A549 (cell line): Measurements from ENCODE around the gene LIN37. TPM values are rescaled to one million over a fixed set of nuclear protein-coding genes. Genes with fewer than 3 reads are reported as not detected.

ENCODE experiments used
- ATAC-seq, 2 experiments: fragments of 200-7000 bp in 1 of 2; fragments of >200 bp in 1 of 2; cut with Nextera tagmentation in 1 of 2; cut with Tn5 transposase in 1 of 2; 3 replicates each; pipeline versions ENCODE4 v1.8.0 to v1.9.1; 2018 to 2020; ENCODE audit warnings: mild to moderate bottlenecking in 1 of 2, moderate library complexity in 1 of 2
- CTCF ChIA-PET: fragments of 300-600 bp; sonication (Branson Sonifier 250); formaldehyde crosslinking; extraction: SDS; loops from one replicate; lab custom pipeline; 2021; ENCODE audit warnings: antibody characterized with exemption, inconsistent platforms; lab: Yijun Ruan, JAX
- POLR2A ChIA-PET: fragments of 350-600 bp; formaldehyde crosslinking; extraction: SDS; loops from one replicate; lab custom pipeline; 2021; ENCODE audit warnings: antibody characterized with exemption, inconsistent platforms; lab: Yijun Ruan, JAX
- DNase-seq, 2 experiments: peaks; one replicate each; pipeline versions ENCODE4 v3.0.0 to v3.0.0-alpha.2; 2011 to 2016; ENCODE audit warnings: low read depth in 1 of 2, low spot score in 1 of 2
- FAIRE-seq: peaks from 2 replicates; lab custom pipeline; 2011; peaks lifted over from hg19 to GRCh38; lab: Jason Lieb, UNC
- H3K27ac ChIP-seq, 2 experiments: fragments of >200 bp; sonication (Bioruptor Twin); formaldehyde crosslinking; 3 replicates each; pipeline ENCODE4 v1.5.1; 2016 to 2017
- H3K4me1 ChIP-seq: fragments of >200 bp; sonication (Bioruptor Twin); formaldehyde crosslinking; 3 replicates; pipeline ENCODE4 v1.6.1; 2016
- H3K4me2 ChIP-seq: fragments of >200 bp; sonication (Bioruptor Twin); formaldehyde crosslinking; 3 replicates; pipeline ENCODE4 v1.6.1; 2016
- H3K4me3 ChIP-seq: fragments of >200 bp; sonication (Bioruptor Twin); formaldehyde crosslinking; 3 replicates; pipeline ENCODE4 v1.5.1; 2016
- H3K9me3 ChIP-seq: fragments of >200 bp; sonication (Bioruptor Twin); formaldehyde crosslinking; 3 replicates; pipeline ENCODE4 v1.6.1; 2016
- BCL3 ChIP-seq: fragments of >200 bp; sonication (Bioruptor Twin); formaldehyde crosslinking; IDR thresholded peaks from 3 replicates; pipeline ENCODE4 v1.6.1; 2016
- CBX2 ChIP-seq: fragments of 200-600 bp; sonication (generic); IDR thresholded peaks from 2 replicates; pipeline ENCODE4 v1.6.1; 2016; ENCODE audit warnings: low read depth, mild to moderate bottlenecking, borderline replicate concordance
- CEBPB ChIP-seq, 2 experiments: fragments of >200 bp in 1 of 2; sonication (Bioruptor Twin) in 1 of 2; formaldehyde crosslinking in 1 of 2; IDR thresholded peaks; 2 replicates each; pipeline ENCODE4 v1.6.1; 2012 to 2016
- CTCF ChIP-seq: fragments of >200 bp; sonication (Bioruptor Twin); formaldehyde crosslinking; IDR thresholded peaks from 3 replicates; pipeline ENCODE4 v1.5.1; 2016
- FOSL2 ChIP-seq, 2 experiments: fragments of 450-650 bp in 1 of 2; fragments of >200 bp in 1 of 2; sonication (Bioruptor Twin) in 1 of 2; formaldehyde crosslinking; IDR thresholded peaks; 2 replicates each; pipeline versions ENCODE4 v1.5.0 to v1.6.1; 2016 to 2020; ENCODE audit warnings: mild to moderate bottlenecking in 1 of 2, moderate library complexity in 1 of 2
- GATA3 ChIP-seq: IDR thresholded peaks from 2 replicates; pipeline ENCODE4 v1.6.1; 2012; ENCODE audit warnings: borderline replicate concordance
- JUN ChIP-seq, 2 experiments: fragments of >200 bp; sonication (Bioruptor Twin); formaldehyde crosslinking; IDR thresholded peaks; 2 replicates in 1 of 2; 3 replicates in 1 of 2; pipeline ENCODE4 v1.6.1; 2016 to 2017
- MAX ChIP-seq: IDR thresholded peaks from 2 replicates; pipeline ENCODE4 v1.6.1; 2012
- MYC ChIP-seq: IDR thresholded peaks from 2 replicates; pipeline ENCODE4 v1.6.1; 2012; ENCODE audit warnings: mild to moderate bottlenecking, inconsistent platforms, low read length, improper control_type of control experiment, borderline replicate concordance
- POLR2A ChIP-seq: IDR thresholded peaks from 2 replicates; pipeline ENCODE4 v1.6.1; 2012; ENCODE audit warnings: mild to moderate bottlenecking, low read length
- POLR2AphosphoS2 ChIP-seq: conservative IDR thresholded peaks from 2 replicates; pipeline ENCODE4 v1.6.1; 2012; ENCODE audit warnings: low read length, improper control_type of control experiment, inconsistent platforms
- RAD21 ChIP-seq, 2 experiments: fragments of >200 bp in 1 of 2; sonication (Bioruptor Twin) in 1 of 2; formaldehyde crosslinking in 1 of 2; IDR thresholded peaks in 1 of 2; conservative IDR thresholded peaks in 1 of 2; 2 replicates in 1 of 2; 3 replicates in 1 of 2; pipeline ENCODE4 v1.6.1; 2012 to 2018; ENCODE audit warnings: inconsistent platforms in 1 of 2
- RARB ChIP-seq: fragments of 250-450 bp; sonication (Bioruptor Pico); IDR thresholded peaks from 2 replicates; pipeline ENCODE4 v1.8.0; 2021; ENCODE audit warnings: mild to moderate bottlenecking, moderate library complexity
- RFX5 ChIP-seq: fragments of 450-650 bp; IDR thresholded peaks from 2 replicates; pipeline ENCODE4 v1.7.1; 2014; ENCODE audit warnings: antibody characterized with exemption, mild to moderate bottlenecking, moderate library complexity
- SMC3 ChIP-seq: fragments of >200 bp; sonication (Bioruptor Twin); formaldehyde crosslinking; IDR thresholded peaks from 3 replicates; pipeline ENCODE4 v1.6.1; 2018; ENCODE audit warnings: inconsistent platforms
- TFCP2L1 ChIP-seq: fragments of 250-450 bp; sonication (Bioruptor Pico); IDR thresholded peaks from 2 replicates; pipeline ENCODE4 v1.5.0; 2021; ENCODE audit warnings: mild to moderate bottlenecking
- TP53 ChIP-seq: fragments of 250-450 bp; sonication (Bioruptor Pico); IDR thresholded peaks from 2 replicates; pipeline ENCODE4 v1.5.0; 2021; ENCODE audit warnings: mild to moderate bottlenecking, moderate library complexity
- ZFP36 ChIP-seq: fragments of 450-650 bp; IDR thresholded peaks from 2 replicates; pipeline ENCODE4 v1.6.1; 2014; ENCODE audit warnings: borderline replicate concordance; ENCODE audit not compliant: partially characterized antibody
- WGBS: methylation state at CpG from one replicate; pipeline ENCODE4 v1.1.6; 2017; ENCODE audit errors: missing lambda C conversion rate; 5-methylcytosine and 5-hydroxymethylcytosine counted together
- polyA plus RNA-seq, 4 experiments: library from polyadenylated mRNA; depleted of rRNA in 3 of 4; stranded (reverse); fragments of >200 nt; fragmentation: RNase III in 1 of 4; extraction: RNeasy Plus Mini Kit Qiagen cat#74134 plus additional on column Dnase treatment in 1 of 4; gene quantifications; 2 replicates in 3 of 4; 3 replicates in 1 of 4; pipeline ENCODE4 v1.2.3, GENCODE V29; 2011 to 2017
- TF ChIP-seq, protein P1 (sequence below): fragments of 250-450 bp; sonication (Bioruptor Pico); IDR thresholded peaks from 2 replicates; pipeline ENCODE4 v1.5.0; 2020; ENCODE audit warnings: low read depth, mild to moderate bottlenecking, moderate library complexity
- TF ChIP-seq, protein P2 (sequence below): IDR thresholded peaks from 2 replicates; pipeline ENCODE4 v1.6.1; 2012; ENCODE audit warnings: low read depth, borderline replicate concordance
- TF ChIP-seq, protein P3 (sequence below): IDR thresholded peaks from 2 replicates; pipeline ENCODE4 v1.6.1; 2012
- TF ChIP-seq, protein P4 (sequence below): fragments of 150-350 bp; IDR thresholded peaks from 2 replicates; pipeline ENCODE4 v1.6.1; 2014; ENCODE audit warnings: low read depth, mild to moderate bottlenecking, low read length

LIN37 gene
- polyA plus RNA-seq, 2 of the 4 experiments (the other 2 are of a cell fraction) = 8.1 to 23.1 TPM

DNA sequence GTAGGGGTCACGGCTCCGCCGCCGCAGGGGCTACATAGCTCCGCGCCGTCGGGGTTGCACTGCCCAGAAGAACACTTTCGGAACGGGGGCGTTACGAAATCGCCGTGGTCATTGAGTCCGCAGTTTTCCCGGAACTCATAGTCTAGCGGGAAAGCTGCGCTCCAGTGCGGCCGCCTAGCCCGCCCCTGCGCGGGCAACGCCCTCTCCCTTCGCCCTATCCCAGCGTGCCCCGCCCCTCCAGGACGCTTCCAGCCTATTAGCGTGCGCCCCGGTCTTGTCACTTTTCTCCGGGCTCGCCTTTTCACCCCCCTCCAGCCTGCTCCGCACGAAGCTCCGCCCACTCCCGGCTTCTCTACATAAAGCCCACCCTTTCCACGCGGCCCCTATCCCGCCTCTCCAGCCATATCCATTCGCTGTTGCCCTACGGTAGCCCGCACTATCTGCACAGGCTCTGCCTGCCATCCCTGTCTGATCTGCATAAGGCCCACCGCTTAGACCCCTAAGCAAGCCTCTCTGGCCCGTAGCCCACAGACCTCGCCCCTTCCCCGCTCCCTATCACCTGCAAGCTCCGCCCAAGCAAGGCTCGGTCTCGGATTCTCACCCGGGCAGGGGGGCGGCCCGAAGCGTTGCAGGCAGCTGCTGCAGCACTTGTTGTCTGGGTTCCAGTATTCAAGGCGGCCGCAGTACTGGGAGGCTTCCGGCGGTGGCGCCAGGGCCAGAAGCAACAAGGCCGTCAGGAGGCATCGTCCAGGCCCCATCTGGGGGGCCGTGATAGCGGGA lies 7.8 kb upstream of the LIN37 start:
- ATAC-seq = peak; percentile 58 to 86
- peak overlapping the region; percentile 89 for H3K4me2 ChIP-seq
- H3K4me1 ChIP-seq = peaks cover 20% of the 10 kb centered on the region
- WGBS = 2% methylated on average over 63 of the region's 63 CpGs
- peak; percentile 76 for FAIRE-seq
- TF ChIP-seq GATA3 (peak; percentile 15; the same call in 1 of the 2 replicates), FOSL2 (IDR thresholded peaks at IDR 0.05) (no peak), FOSL2 (CRISPR knock-in tag; IDR thresholded peaks at IDR 0.05) (no peak), TFCP2L1 (CRISPR knock-in tag) (0 out of 2 replicates have a peak, but pooled peaks have one; percentile 38), POLR2A (peak; percentile 78), BCL3 (peak; percentile 72; the same call in 2 of the 3 replicates), CBX2 (no peak), RAD21 (conservative IDR thresholded peaks at IDR 0.05 in 1 of 2, IDR thresholded peaks at IDR 0.05 in 1 of 2) (peak in 1 of 2 experiments; percentile 3; a peak in 1 of 5 replicates), ZFP36 (peak; percentile 26), RARB (no peak), RFX5 (peak; percentile 80), MYC (0 out of 2 replicates have a peak, but pooled peaks have one; percentile 48), CEBPB (IDR thresholded peaks at IDR 0.05) (peak; percentile 78 to 94; a peak in 3 of 4 replicates), JUN (IDR thresholded peaks at IDR 0.05) (peak in 1 of 2 experiments; percentile 12; a peak in 1 of 5 replicates), MAX (peak; percentile 82), POLR2AphosphoS2 (0 out of 2 replicates have a peak, but pooled peaks have one; percentile 1)
- TF ChIP-seq, protein P1, sequence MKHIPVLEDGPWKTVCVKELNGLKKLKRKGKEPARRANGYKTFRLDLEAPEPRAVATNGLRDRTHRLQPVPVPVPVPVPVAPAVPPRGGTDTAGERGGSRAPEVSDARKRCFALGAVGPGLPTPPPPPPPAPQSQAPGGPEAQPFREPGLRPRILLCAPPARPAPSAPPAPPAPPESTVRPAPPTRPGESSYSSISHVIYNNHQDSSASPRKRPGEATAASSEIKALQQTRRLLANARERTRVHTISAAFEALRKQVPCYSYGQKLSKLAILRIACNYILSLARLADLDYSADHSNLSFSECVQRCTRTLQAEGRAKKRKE (CRISPR knock-in tag) = no peak
- TF ChIP-seq, protein P2, sequence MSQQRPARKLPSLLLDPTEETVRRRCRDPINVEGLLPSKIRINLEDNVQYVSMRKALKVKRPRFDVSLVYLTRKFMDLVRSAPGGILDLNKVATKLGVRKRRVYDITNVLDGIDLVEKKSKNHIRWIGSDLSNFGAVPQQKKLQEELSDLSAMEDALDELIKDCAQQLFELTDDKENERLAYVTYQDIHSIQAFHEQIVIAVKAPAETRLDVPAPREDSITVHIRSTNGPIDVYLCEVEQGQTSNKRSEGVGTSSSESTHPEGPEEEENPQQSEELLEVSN = peak; percentile 63
- TF ChIP-seq, protein P3, sequence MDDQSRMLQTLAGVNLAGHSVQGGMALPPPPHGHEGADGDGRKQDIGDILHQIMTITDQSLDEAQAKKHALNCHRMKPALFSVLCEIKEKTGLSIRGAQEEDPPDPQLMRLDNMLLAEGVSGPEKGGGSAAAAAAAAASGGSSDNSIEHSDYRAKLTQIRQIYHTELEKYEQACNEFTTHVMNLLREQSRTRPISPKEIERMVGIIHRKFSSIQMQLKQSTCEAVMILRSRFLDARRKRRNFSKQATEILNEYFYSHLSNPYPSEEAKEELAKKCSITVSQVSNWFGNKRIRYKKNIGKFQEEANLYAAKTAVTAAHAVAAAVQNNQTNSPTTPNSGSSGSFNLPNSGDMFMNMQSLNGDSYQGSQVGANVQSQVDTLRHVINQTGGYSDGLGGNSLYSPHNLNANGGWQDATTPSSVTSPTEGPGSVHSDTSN = 0 out of 2 replicates have a peak, but pooled peaks have one; percentile 40
- TF ChIP-seq, all 56 proteins: peak for 14
- Histone ChIP-seq H3K9me3 (no peaks in the 10 kb centered on the region), H3K4me3 (peak overlapping the region; percentile 47), H3K27ac (peak overlapping the region; percentile 70 to 84)
- POLR2A ChIA-PET = interaction anchor here (0.5 to 2.0 kb wide), 20 partner anchors 8 to 273 kb away, joined by 3 to 10 read pairs (median 4); partner anchors contain the start of genes ALKBH6, COX6B1, HAUS5 and LIN37
- CTCF ChIA-PET = interaction anchor here (0.8 to 2.1 kb wide), 19 partner anchors 10 to 192 kb away, joined by 3 to 12 read pairs (median 5); partner anchors contain the start of genes KIRREL2 and PRODH2
- DNase-seq = peak; percentile 97 to 100

GRCh38 chr19:35741203-35741515 lies 7.2 kb upstream of the LIN37 start:
- ATAC-seq (peak in 1 of 2 experiments; percentile 0; a peak in 2 of 6 replicates), DNase-seq (no peak), FAIRE-seq (no peak)
- TF ChIP-seq, protein P3 = no peak
- TF ChIP-seq, protein P4, sequence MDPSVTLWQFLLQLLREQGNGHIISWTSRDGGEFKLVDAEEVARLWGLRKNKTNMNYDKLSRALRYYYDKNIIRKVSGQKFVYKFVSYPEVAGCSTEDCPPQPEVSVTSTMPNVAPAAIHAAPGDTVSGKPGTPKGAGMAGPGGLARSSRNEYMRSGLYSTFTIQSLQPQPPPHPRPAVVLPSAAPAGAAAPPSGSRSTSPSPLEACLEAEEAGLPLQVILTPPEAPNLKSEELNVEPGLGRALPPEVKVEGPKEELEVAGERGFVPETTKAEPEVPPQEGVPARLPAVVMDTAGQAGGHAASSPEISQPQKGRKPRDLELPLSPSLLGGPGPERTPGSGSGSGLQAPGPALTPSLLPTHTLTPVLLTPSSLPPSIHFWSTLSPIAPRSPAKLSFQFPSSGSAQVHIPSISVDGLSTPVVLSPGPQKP = no peak
- no peak for TF ChIP-seq GATA3
- no peak for TF ChIP-seq SMC3
- TF ChIP-seq CTCF = no peak; the same call in 2 of the 3 replicates
- no peak for TF ChIP-seq TP53 (CRISPR knock-in tag)
- TF ChIP-seq MYC = no peak
- H3K4me3 ChIP-seq = peak overlapping the region; percentile 47
- 44% methylated on average over 12 of the region's 12 CpGs for WGBS
- POLR2A ChIA-PET = interaction anchor here (0.7 to 2.0 kb wide), 12 partner anchors 10 to 230 kb away, joined by 3 to 10 read pairs (median 6); partner anchors contain the start of genes COX6B1 and NFKBID
- H3K4me1 ChIP-seq = peaks cover 21% of the 10 kb centered on the region
- peak overlapping the region; percentile 89 for H3K4me2 ChIP-seq
- CTCF ChIA-PET = interaction anchor here (0.9 to 2.1 kb wide), 11 partner anchors 11 to 193 kb away, joined by 3 to 12 read pairs (median 5); no protein-coding TSS in a partner anchor
- H3K27ac ChIP-seq = peak overlapping the region; percentile 62 to 84
- H3K9me3 ChIP-seq = no peaks in the 10 kb centered on the region
